Psoas muscle (tissue), 8 donors: ENCODE results near the gene ULK4. TPM values are rescaled to one million over a fixed set of nuclear protein-coding genes. Genes with fewer than 3 reads are reported as not detected.

Experiments
- ATAC-seq, 4 donors: fragments of 200-7000 bp; cut with Tn5 transposase; one replicate each; pipeline ENCODE4 v1.9.1; 2020; ENCODE audit warnings: moderate library complexity in 3 of 4, mild to moderate bottlenecking in 2 of 4
- DNase-seq, 2 donors: peaks; one replicate each; pipeline ENCODE4 v3.0.0-alpha.2; 2020
- H3K27ac ChIP-seq: fragments of 200-600 bp; one replicate; pipeline ENCODE4 v1.8.0; 2022
- H3K27me3 ChIP-seq, 3 donors: fragments of 200-600 bp in 1 of 3; one replicate each; pipeline versions ENCODE4 v1.6.1 to v1.8.0; 2013 to 2022; ENCODE audit warnings: low read length in 2 of 3, mild to moderate bottlenecking in 2 of 3, moderate library complexity in 1 of 3; ENCODE audit not compliant: insufficient read depth in 3 of 3
- H3K36me3 ChIP-seq, 2 donors: fragments of 200-600 bp in 1 of 2; one replicate each; pipeline versions ENCODE4 v1.6.1 to v1.8.0; 2013 to 2022; ENCODE audit warnings: low read depth in 1 of 2, mild to moderate bottlenecking in 1 of 2, moderate library complexity in 1 of 2; ENCODE audit not compliant: insufficient read depth in 1 of 2
- H3K4me1 ChIP-seq: fragments of 200-600 bp; one replicate; pipeline ENCODE4 v1.8.0; 2022
- H3K4me3 ChIP-seq: fragments of 200-600 bp; one replicate; pipeline ENCODE4 v1.8.0; 2022; ENCODE audit warnings: mild to moderate bottlenecking
- H3K9me3 ChIP-seq: fragments of 200-600 bp; one replicate; pipeline ENCODE4 v1.8.0; 2022
- CTCF ChIP-seq: fragments of 200-600 bp; IDR thresholded peaks from one replicate; pipeline ENCODE4 v1.8.0; 2022; ENCODE audit warnings: antibody characterized with exemption
- WGBS, 3 donors: extraction: QIAGEN DNeasy Blood & Tissue Kit; methylation state at CpG; one replicate each; pipeline versions ENCODE4 v1.1.6 to v1.1.7; 2013; 5-methylcytosine and 5-hydroxymethylcytosine counted together
- intact Hi-C, 2 donors: fragments of 100-400 bp; cut with DNase I; formaldehyde crosslinking; loops; one replicate each; pipeline versions ENCODE4 v1.11.0 to v1.14.2; 2022
- polyA plus RNA-seq, 3 donors: library from polyadenylated mRNA; stranded (reverse); fragments of 200-250 nt; gene quantifications; one replicate each; pipeline ENCODE4 v1.2.3, GENCODE V29; 2013
- total RNA-seq, 4 donors: library from RNA; stranded (reverse); fragmentation: NEBNext Ultra II Directional in 2 of 4; extraction: Animal tissue kit (Norgen Biotek cat#: 25700) in 2 of 4; gene quantifications; one replicate each; pipeline versions ENCODE4 v1.2.1 to v1.2.4, GENCODE V29; 2021 to 2023
- donor health status: healthy with polysubstance abuse.
- donor health status: DM: no; HTN: no; CAD: no; lungs with moderate emphysema.
- donor health status: Bipolar disorder and iron deficiency.
- donor health status: healthy.
- donor health status: DM: yes; HTN: yes; CAD: no.
- donor health status: DM: no; HTN: no; CAD: no.
- donor health status: DM: no; HTN: no; CAD: no.
- donor health status: DM: yes; HTN: yes; CAD: no.

The ULK4 gene
- total and polyA plus RNA-seq, 7 donors, result 0.61 to 3.2 (median 1.0) TPM

GRCh38 chr3:41370307-41370706 lies 591.6 kb downstream of the ULK4 start:
- DNase-seq (no peak), ATAC-seq (no peak)
- TF ChIP-seq CTCF, result no peak
- H3K9me3 ChIP-seq, result peaks cover 5% of the 10 kb centered on the region
- H3K27me3 ChIP-seq, result peaks cover 0 to 4% (median 0%) of the 10 kb centered on the region in 3 donors
- intact Hi-C loops, result no loop called here
- no peaks in the 10 kb centered on the region for H3K36me3 ChIP-seq
- no peak overlapping the region for H3K4me3 ChIP-seq
- WGBS, 3 donors, result 62 to 69% (median 64%) methylated on average over 7 of the region's 7 CpGs
- no peak overlapping the region for H3K27ac ChIP-seq
- no peaks in the 10 kb centered on the region for H3K4me1 ChIP-seq

GRCh38 chr3:41369838-41370237 lies 592.1 kb downstream of the ULK4 start:
- TF ChIP-seq CTCF, result no peak
- DNase-seq, result no peak
- no peak overlapping the region for H3K27ac ChIP-seq
- no peaks in the 10 kb centered on the region for H3K36me3 ChIP-seq
- no peak for ATAC-seq
- intact Hi-C loops, result no loop called here
- peaks cover 0 to 4% (median 0%) of the 10 kb centered on the region in 3 donors for H3K27me3 ChIP-seq
- 4 to 8% (median 6%) methylated on average over 3 of the region's 3 CpGs for WGBS, 3 donors
- no peaks in the 10 kb centered on the region for H3K4me1 ChIP-seq
- H3K9me3 ChIP-seq, result peaks cover 5% of the 10 kb centered on the region
- H3K4me3 ChIP-seq, result no peak overlapping the region

- Histone ChIP-seq H3K9me3 (no peaks in the 10 kb centered on the region), H3K4me3 (no peak overlapping the region), H3K27me3 (peaks cover 0 to 2% (median 0%) of the 10 kb centered on the region in 3 donors), H3K36me3 (no peaks in the 10 kb centered on the region), H3K4me1 (no peaks in the 10 kb centered on the region), H3K27ac (no peak overlapping the region)
- no peak for ATAC-seq
- TF ChIP-seq CTCF, result no peak
- intact Hi-C loops, result no loop called here
- DNase-seq, result no peak
- WGBS, 3 donors, result 82 to 96% (median 89%) methylated on average over 1 of the region's 1 CpG
Measured at GRCh38 chr3:41365973-41366372, 595.9 kb downstream of the ULK4 start.

GRCh38 chr3:41364736-41365135 lies 597.2 kb downstream of the ULK4 start:
- ATAC-seq (no peak), DNase-seq (no peak)
- Histone ChIP-seq H3K4me3 (no peak overlapping the region), H3K27me3 (no peaks in the 10 kb centered on the region), H3K9me3 (no peaks in the 10 kb centered on the region), H3K27ac (no peak overlapping the region), H3K36me3 (no peaks in the 10 kb centered on the region), H3K4me1 (no peaks in the 10 kb centered on the region)
- no peak for TF ChIP-seq CTCF
- 53 to 80% (median 71%) methylated on average over 2 of the region's 2 CpGs for WGBS, 3 donors
- intact Hi-C loops, result no loop called here

- H3K27ac ChIP-seq, result no peak overlapping the region
- ATAC-seq (no peak), DNase-seq (no peak)
- H3K4me3 ChIP-seq, result no peak overlapping the region
- TF ChIP-seq CTCF, result no peak
- intact Hi-C loops, result no loop called here
- 83 to 91% (median 86%) methylated on average over 4 of the region's 4 CpGs for WGBS, 3 donors
- H3K9me3 ChIP-seq, result no peaks in the 10 kb centered on the region
- no peaks in the 10 kb centered on the region for H3K4me1 ChIP-seq
- H3K27me3 ChIP-seq, result no peaks in the 10 kb centered on the region
- H3K36me3 ChIP-seq, result no peaks in the 10 kb centered on the region
Measured at GRCh38 chr3:41363830-41364523, 597.9 kb downstream of the ULK4 start.
